ENCODE measurements around the gene CEP295NL. TPM values are rescaled to one million over a fixed set of nuclear protein-coding genes. Genes with fewer than 3 reads are reported as not detected.

The CEP295NL gene
- total RNA-seq, 1 experiment from 2014 or later, result 1.9 TPM

DNA sequence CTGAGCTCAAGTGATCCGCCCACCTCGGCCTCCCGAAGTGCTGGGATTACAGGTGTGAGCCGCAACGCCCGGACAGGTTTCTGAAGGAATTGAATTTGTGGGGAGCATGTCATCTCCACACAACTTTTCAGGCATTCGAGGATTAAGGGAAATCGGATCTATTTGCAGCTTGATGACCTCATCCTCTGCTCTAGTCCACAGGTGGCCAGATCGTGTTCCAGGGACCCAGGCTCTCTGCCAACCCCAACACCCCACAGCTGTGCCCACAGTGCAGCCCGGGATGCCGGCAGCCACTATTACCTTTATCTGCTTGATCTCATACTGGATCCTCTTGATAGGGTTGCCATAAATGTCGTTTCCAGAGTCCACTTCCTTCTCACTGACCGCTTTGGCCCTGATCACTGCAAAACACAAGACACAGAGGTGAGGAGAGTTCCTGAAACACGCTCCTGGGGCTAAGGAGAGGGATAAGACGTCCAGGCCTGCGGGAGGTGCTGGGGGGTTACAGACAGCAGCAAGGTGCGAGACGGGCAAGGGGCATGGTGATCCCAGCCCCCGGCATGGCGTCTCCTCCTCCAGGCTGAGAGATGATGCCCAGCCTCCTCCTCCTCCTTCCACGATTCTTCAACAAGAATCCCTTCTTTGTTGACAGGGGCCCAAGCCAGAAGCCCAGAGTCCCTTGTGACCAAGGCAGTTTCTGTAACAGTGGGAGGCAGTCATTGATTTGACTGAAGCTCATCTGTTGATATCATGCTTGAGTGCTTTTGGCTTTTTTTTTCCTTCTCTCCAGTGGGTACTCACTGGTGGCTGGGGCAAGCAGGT lies 29.3 kb downstream of the CEP295NL start (continued):
- no peak for TF ChIP-seq CTCF (IDR thresholded peaks at IDR 0.05 in 2 of 3, conservative IDR thresholded peaks at IDR 0.05 in 1 of 3; ENCODE audit: borderline replicate concordance in 1 of 3, insufficient read depth in 1 of 3, low read depth in 2 of 3, low read length in 2 of 3)

DNA sequence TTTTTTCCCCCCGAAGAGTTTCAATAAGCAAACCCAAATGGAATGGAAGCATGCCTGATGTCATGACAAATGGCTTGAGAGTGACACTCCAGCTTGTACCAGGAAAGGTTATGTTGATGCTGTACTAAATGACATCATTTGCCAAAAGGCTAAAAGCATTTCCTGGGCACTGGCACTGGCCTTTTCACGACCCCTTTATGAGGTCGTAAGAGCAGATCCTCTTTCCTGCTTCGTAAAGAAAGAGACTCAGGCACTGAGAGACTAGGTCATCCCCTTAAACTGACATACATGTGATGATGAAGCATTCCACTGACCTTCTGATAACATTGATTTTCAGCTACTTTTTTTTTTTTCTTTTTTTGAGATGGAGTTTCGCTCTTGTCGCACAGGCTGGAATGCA lies 30.5 kb downstream of the CEP295NL start:
- H3K4me1 ChIP-seq (ENCODE audit: control insufficient read depth in 1 of 2, insufficient read depth in 2 of 2, low read length in 2 of 2), result peaks cover 13 to 44% of the 10 kb centered on the region in 2 experiments
- BruUV-seq (replicated peaks), result no TSS peak
- ChIA-PET POLR2A (interaction anchor here (0.9 kb wide), 1 partner anchor 103 kb away, joined by 4 read pairs; no protein-coding TSS in a partner anchor), CTCF (no interaction called here), RAD21 (ENCODE audit: low non-redundant PET in 1 of 2, low total read pairs in 2 of 2, uncharacterized antibody in 2 of 2, unreplicated experiment in 2 of 2) (no interaction called here)
- intact Hi-C loops (cut with micrococcal nuclease), result no loop called here
- ATAC-seq (no peak), DNase-seq (ENCODE audit: low read depth, low spot score) (no peak)
- H3K9me2 ChIP-seq (ENCODE audit: insufficient read depth), result no peaks in the 10 kb centered on the region
- no peak overlapping the region for H3K9ac ChIP-seq (ENCODE audit: low read length)
- H3K4me3 ChIP-seq (replicated peaks in 1 of 2; ENCODE audit: low read depth in 1 of 2, low read length in 2 of 2), result no peak overlapping the region
- no peaks in the 10 kb centered on the region for H3K9me3 ChIP-seq (ENCODE audit: control insufficient read depth in 1 of 2, insufficient read depth in 1 of 2, low read depth in 1 of 2, low read length in 2 of 2)
- no peak overlapping the region for H3K27ac ChIP-seq (ENCODE audit: low read depth, low read length)
- no peaks in the 10 kb centered on the region; the same call in 1 of the 2 replicates for H3K79me2 ChIP-seq (ENCODE audit: insufficient read depth, low read length)
- no peaks in the 10 kb centered on the region for H3K27me3 ChIP-seq (ENCODE audit: insufficient read depth, low read length)
- no peaks in the 10 kb centered on the region for H4K20me1 ChIP-seq (ENCODE audit: insufficient read depth)
- no peak overlapping the region for H2AFZ ChIP-seq (ENCODE audit: low read depth, low read length, poor library complexity, severe bottlenecking)
- peaks cover 0 to 7% of the 10 kb centered on the region in 2 experiments; a peak in 1 of 4 replicates for H3K36me3 ChIP-seq (ENCODE audit: control insufficient read depth in 1 of 2, insufficient read depth in 2 of 2, low read length in 2 of 2)
- no peak overlapping the region for H3K4me2 ChIP-seq (ENCODE audit: low read length)
- no peak for TF ChIP-seq MAX (IDR thresholded peaks at IDR 0.05)
- TF ChIP-seq JUND (IDR thresholded peaks at IDR 0.05), result no peak
- TF ChIP-seq CEBPB (IDR thresholded peaks at IDR 0.05; ENCODE audit: low read depth), result no peak
- TF ChIP-seq CBX3 (IDR thresholded peaks at IDR 0.05; ENCODE audit: low read depth), result no peak
- TF ChIP-seq, protein P1, sequence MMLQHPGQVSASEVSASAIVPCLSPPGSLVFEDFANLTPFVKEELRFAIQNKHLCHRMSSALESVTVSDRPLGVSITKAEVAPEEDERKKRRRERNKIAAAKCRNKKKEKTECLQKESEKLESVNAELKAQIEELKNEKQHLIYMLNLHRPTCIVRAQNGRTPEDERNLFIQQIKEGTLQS (IDR thresholded peaks at IDR 0.05), result no peak
- TF ChIP-seq EZH2phosphoT487 (IDR thresholded peaks at IDR 0.05; ENCODE audit: borderline replicate concordance), result no peak
- TF ChIP-seq, protein P2, sequence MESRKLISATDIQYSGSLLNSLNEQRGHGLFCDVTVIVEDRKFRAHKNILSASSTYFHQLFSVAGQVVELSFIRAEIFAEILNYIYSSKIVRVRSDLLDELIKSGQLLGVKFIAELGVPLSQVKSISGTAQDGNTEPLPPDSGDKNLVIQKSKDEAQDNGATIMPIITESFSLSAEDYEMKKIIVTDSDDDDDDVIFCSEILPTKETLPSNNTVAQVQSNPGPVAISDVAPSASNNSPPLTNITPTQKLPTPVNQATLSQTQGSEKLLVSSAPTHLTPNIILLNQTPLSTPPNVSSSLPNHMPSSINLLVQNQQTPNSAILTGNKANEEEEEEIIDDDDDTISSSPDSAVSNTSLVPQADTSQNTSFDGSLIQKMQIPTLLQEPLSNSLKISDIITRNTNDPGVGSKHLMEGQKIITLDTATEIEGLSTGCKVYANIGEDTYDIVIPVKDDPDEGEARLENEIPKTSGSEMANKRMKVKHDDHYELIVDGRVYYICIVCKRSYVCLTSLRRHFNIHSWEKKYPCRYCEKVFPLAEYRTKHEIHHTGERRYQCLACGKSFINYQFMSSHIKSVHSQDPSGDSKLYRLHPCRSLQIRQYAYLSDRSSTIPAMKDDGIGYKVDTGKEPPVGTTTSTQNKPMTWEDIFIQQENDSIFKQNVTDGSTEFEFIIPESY (IDR thresholded peaks at IDR 0.05; ENCODE audit: extremely low read depth, insufficient replicate concordance, low read length), result no peak
- no peak for TF ChIP-seq EGR1 (IDR thresholded peaks at IDR 0.05; ENCODE audit: low read depth)
- no peak for TF ChIP-seq ZFX (IDR thresholded peaks at IDR 0.05)
- TF ChIP-seq SIN3A (IDR thresholded peaks at IDR 0.05; ENCODE audit: low read depth), result no peak
- no peak for TF ChIP-seq POLR2AphosphoS5 (IDR thresholded peaks at IDR 0.05; ENCODE audit: low read depth, low read length)
- no peak for TF ChIP-seq SP1 (IDR thresholded peaks at IDR 0.05; ENCODE audit: low read depth)
- no peak for TF ChIP-seq FOSL1 (IDR thresholded peaks at IDR 0.05; ENCODE audit: low read depth)
- TF ChIP-seq POLR2A (IDR thresholded peaks at IDR 0.05; ENCODE audit: borderline replicate concordance, extremely low read depth, insufficient read depth, insufficient read length), result no peak

All from HCT116 (cell line).